Upper lobe of left lung (tissue), 6 donors: ENCODE data around the gene COL8A2. TPM values are rescaled to one million over a fixed set of nuclear protein-coding genes. Genes with fewer than 3 reads are reported as not detected.

Experiments used
- ATAC-seq, 2 donors: fragments of 200-7000 bp; cut with Tn5 transposase; one replicate each; pipeline ENCODE4 v1.9.1; 2022; ENCODE audit warnings: mild to moderate bottlenecking in 2 of 2, moderate library complexity in 2 of 2; ENCODE audit not compliant: low FRiP score in 2 of 2
- DNase-seq, 2 donors: peaks; one replicate each; pipeline ENCODE4 v3.0.0-alpha.2; 2019 to 2020
- H3K27ac ChIP-seq, 4 donors: fragments of 200-600 bp; sonication (generic); one replicate each; pipeline ENCODE4 v1.5.1; 2016 to 2019
- H3K27me3 ChIP-seq, 4 donors: fragments of 200-600 bp; sonication (generic); one replicate each; pipeline ENCODE4 v1.5.1; 2017 to 2019
- H3K36me3 ChIP-seq, 4 donors: fragments of 200-600 bp; sonication (generic); one replicate each; pipeline ENCODE4 v1.5.1; 2016 to 2019
- H3K4me1 ChIP-seq, 4 donors: fragments of 200-600 bp; sonication (generic); one replicate each; pipeline ENCODE4 v1.5.1; 2018 to 2019
- H3K4me3 ChIP-seq, 4 donors: fragments of 200-600 bp; sonication (generic); one replicate each; pipeline ENCODE4 v1.5.1; 2017 to 2019; ENCODE audit warnings: mild to moderate bottlenecking in 2 of 4, moderate library complexity in 1 of 4
- H3K9me3 ChIP-seq, 4 donors: fragments of 200-600 bp; sonication (generic); one replicate each; pipeline ENCODE4 v1.5.1; 2018 to 2019
- EP300 ChIP-seq, 4 donors: sonication (generic); formaldehyde crosslinking; IDR thresholded peaks; one replicate each; pipeline ENCODE4 v1.5.1; 2017; ENCODE audit warnings: antibody characterized with exemption in 4 of 4, control low read depth in 2 of 4
- POLR2A ChIP-seq, 4 donors: fragments of 450-650 bp; IDR thresholded peaks; one replicate each; pipeline ENCODE4 v1.5.1; 2016 to 2017; ENCODE audit warnings: antibody characterized with exemption in 4 of 4, mild to moderate bottlenecking in 2 of 4
- POLR2AphosphoS5 ChIP-seq, 2 donors: sonication (generic); formaldehyde crosslinking; IDR thresholded peaks; one replicate each; pipeline ENCODE4 v1.5.1; 2017; ENCODE audit warnings: antibody characterized with exemption in 2 of 2
- WGBS, 2 donors: methylation state at CpG; one replicate each; pipeline ENCODE4 v1.1.5; 2017 to 2018; 5-methylcytosine and 5-hydroxymethylcytosine counted together
- total RNA-seq, 6 donors: library from RNA; depleted of rRNA in 4 of 6; stranded (reverse); fragments of >200 nt in 4 of 6; gene quantifications; one replicate each; pipeline versions ENCODE4 v1.1.0 to v1.2.1, GENCODE V29; 2016 to 2021
- TF ChIP-seq, protein P1 (sequence below), 6 experiments: fragments of 450-650 bp in 4 of 6; fragments of 200-600 bp in 2 of 6; sonication (generic) in 2 of 6; IDR thresholded peaks; one replicate each; pipeline ENCODE4 v1.5.1; 2016 to 2019; ENCODE audit warnings: antibody characterized with exemption in 6 of 6
- donor health status: DM: no; HTN: no; CAD: no; lungs with moderate emphysema.
- donor health status: DM: no; HTN: yes; CAD: no; lungs with severe emphysema.

The COL8A2 gene
- total RNA-seq, 6 donors from 2014 or later: 2.5 to 20.8 (median 11.4) TPM

DNA sequence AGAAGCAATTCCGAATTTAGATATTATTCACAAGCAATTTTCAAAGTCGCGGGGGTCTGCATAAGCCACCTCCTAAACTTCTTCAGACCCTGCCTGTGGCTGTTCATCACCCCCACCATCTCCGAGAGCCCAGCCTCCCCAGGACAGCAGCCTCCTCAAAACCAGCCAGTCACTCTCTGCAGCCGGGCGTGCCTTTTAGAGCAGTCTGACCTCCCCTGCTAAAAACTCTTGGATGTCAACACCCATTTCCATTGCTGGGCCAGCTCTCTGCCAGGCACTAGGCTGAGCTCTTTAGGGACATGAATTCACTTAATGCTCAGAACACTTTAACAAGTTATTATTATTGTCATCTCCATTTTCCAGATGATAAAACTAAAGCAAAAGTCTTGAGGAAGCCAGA is 24.6 kb downstream of the COL8A2 start:
- ATAC-seq: no peak
- no peak overlapping the region for H3K4me3 ChIP-seq
- WGBS, 2 donors: 56 to 86% methylated on average over 6 of the region's 6 CpGs

DNA sequence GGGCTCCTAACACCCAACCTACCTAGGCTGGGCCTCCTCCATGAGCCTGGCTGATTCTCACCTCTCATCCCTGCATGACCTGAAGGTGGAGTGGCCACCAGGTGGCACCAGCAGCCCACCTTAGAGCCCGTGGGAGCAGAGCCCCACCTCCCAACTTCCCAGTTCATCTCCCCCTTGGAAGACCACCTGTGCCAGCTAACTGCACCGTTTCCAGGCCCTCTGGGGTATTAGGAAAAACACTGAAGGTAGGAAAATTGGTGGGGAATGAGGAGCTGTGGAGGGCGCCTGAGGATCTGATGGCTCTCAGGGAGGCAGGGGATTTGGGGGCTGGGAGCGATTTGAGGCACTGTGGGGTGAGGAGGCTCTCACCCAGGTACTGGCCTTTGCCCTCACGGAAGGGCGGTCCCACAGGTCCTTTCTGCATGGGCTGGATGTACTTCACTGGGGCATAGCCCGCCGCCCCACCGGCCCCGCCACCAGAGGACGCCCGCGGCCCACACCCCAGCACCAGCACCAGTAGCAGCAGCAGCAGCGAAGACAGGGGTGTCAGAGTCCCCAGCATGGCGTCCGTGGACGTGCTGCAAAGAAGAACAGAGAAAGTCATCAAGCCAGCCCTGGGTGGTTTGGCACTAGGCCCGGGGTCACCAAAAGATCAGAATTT is 25.2 kb downstream of the COL8A2 start:
- no peak overlapping the region for H3K27ac ChIP-seq
- H3K4me3 ChIP-seq: no peak overlapping the region

More for the DNA sequence above, 24.6 kb downstream of the COL8A2 start:
- no peak for DNase-seq
- H3K9me3 ChIP-seq: no peaks in the 10 kb centered on the region
- peaks cover 7 to 31% (median 18%) of the 10 kb centered on the region in 4 donors for H3K4me1 ChIP-seq
- H3K27ac ChIP-seq: no peak overlapping the region
- H3K27me3 ChIP-seq: no peaks in the 10 kb centered on the region
- TF ChIP-seq POLR2AphosphoS5 (IDR thresholded peaks at IDR 0.05) (no peak), POLR2A (IDR thresholded peaks at IDR 0.05) (no peak)
- peaks cover 0 to 8% (median 0%) of the 10 kb centered on the region in 4 donors for H3K36me3 ChIP-seq

DNA sequence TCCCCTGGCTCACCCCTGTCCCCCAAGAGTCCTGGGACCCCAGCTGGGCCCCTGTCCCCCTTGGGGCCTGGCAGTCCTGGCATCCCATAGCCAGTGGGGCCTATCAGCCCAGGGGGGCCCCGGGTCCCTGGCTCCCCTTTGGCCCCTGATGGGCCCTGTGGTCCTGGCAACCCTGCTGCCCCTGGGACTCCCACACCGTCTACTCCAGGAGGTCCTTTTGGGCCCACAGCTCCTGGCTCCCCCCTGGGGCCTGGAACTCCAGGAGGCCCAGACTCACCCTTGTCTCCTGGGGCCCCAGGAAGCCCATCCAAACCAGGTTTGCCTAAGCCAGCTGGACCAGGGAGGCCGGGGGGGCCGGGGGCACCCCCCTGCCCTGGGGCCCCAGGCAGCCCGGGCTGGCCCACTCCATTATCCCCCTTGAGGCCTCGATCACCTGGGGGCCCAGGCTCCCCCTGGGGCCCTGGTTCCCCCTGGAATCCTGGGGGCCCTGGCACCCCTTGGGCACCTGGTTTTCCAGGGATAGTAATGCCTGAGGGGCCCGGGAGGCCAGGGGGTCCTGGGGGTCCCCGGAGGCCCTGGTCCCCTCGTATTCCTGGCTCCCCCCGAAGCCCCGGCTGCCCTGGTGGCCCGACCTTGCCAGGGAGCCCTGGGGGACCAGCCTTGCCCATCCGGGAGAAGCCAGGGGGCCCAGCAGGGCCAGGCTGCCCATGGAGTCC is 26.2 kb downstream of the COL8A2 start:
- Histone ChIP-seq H3K9me3 (no peaks in the 10 kb centered on the region), H3K27me3 (no peaks in the 10 kb centered on the region), H3K27ac (no peak overlapping the region), H3K4me1 (peaks cover 7 to 41% (median 27%) of the 10 kb centered on the region in 4 donors), H3K4me3 (no peak overlapping the region), H3K36me3 (peaks cover 4 to 22% (median 12%) of the 10 kb centered on the region in 4 donors)
- peak in 1 of 2 donors; percentile 73 for DNase-seq
- no peak for TF ChIP-seq POLR2A (IDR thresholded peaks at IDR 0.05)
- TF ChIP-seq, protein P1, sequence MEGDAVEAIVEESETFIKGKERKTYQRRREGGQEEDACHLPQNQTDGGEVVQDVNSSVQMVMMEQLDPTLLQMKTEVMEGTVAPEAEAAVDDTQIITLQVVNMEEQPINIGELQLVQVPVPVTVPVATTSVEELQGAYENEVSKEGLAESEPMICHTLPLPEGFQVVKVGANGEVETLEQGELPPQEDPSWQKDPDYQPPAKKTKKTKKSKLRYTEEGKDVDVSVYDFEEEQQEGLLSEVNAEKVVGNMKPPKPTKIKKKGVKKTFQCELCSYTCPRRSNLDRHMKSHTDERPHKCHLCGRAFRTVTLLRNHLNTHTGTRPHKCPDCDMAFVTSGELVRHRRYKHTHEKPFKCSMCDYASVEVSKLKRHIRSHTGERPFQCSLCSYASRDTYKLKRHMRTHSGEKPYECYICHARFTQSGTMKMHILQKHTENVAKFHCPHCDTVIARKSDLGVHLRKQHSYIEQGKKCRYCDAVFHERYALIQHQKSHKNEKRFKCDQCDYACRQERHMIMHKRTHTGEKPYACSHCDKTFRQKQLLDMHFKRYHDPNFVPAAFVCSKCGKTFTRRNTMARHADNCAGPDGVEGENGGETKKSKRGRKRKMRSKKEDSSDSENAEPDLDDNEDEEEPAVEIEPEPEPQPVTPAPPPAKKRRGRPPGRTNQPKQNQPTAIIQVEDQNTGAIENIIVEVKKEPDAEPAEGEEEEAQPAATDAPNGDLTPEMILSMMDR (IDR thresholded peaks at IDR 0.05): no peak
- TF ChIP-seq EP300 (IDR thresholded peaks at IDR 0.05): no peak
- no peak for TF ChIP-seq POLR2AphosphoS5 (IDR thresholded peaks at IDR 0.05)
- WGBS, 2 donors: 73 to 100% methylated on average over 1 to 7 of the region's 13 CpGs
- ATAC-seq: no peak

More for the DNA sequence above, 25.2 kb downstream of the COL8A2 start:
- Histone ChIP-seq H3K36me3 (peaks cover 0 to 12% (median 2%) of the 10 kb centered on the region in 4 donors), H3K27me3 (no peaks in the 10 kb centered on the region), H3K4me1 (peaks cover 7 to 36% (median 24%) of the 10 kb centered on the region in 4 donors), H3K9me3 (no peaks in the 10 kb centered on the region)
- TF ChIP-seq, protein P1 (IDR thresholded peaks at IDR 0.05): peak; percentile 80 to 91 (median 84)
- no peak for TF ChIP-seq POLR2AphosphoS5 (IDR thresholded peaks at IDR 0.05)
- ATAC-seq: peak; percentile 77 to 86
- peak; percentile 73 to 90 for DNase-seq
- 32 to 38% methylated on average over 8 to 16 of the region's 18 CpGs for WGBS, 2 donors

DNA sequence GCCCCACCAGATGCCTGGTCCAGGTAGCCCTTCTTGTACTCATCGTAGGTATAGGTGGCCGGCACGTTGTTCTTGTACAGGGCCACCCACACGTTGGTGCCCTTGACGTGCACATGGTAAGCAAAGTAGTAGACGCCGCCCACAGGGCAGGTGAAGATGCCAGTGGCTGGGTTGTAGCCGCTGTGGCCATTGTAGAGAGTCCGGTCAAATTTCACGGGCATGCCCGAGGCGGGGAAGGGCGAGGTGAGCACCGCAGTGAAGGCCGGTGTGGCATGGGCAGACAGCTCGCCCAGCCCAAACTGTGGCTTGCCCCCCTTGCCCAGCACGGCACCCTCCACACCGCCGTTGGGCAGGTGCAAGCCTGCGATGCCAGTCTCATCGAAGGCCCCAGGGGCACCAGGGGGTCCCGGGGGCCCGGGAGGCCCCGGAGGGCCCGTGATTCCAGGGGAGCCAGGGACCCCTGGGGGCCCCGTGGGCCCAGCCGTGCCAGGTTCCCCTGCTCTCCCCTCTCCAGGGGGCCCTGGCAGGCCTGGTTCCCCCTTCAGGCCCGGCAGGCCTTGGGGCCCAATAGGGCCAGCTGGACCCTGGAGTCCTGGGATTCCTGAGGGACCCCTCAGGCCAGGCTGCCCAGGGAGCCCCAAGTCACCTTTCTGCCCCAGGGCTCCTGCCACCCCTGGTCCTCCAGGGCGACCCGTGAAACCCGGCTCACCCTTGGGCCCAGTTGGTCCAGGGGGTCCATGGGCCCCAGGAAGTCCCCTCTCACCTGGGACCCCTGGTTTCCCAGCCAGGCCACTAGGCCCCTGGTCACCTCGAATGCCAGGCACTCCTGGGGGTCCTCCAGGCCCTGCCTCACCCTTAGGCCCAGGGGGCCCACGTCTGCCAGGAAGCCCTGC is 27.1 kb downstream of the COL8A2 start:
- ATAC-seq (no peak), DNase-seq (peak in 1 of 2 donors; percentile 73)
- Histone ChIP-seq H3K4me3 (no peak overlapping the region), H3K27ac (no peak overlapping the region), H3K27me3 (no peaks in the 10 kb centered on the region), H3K4me1 (peaks cover 7 to 41% (median 27%) of the 10 kb centered on the region in 4 donors), H3K9me3 (no peaks in the 10 kb centered on the region), H3K36me3 (peaks cover 12 to 30% (median 21%) of the 10 kb centered on the region in 4 donors)
- TF ChIP-seq POLR2AphosphoS5 (IDR thresholded peaks at IDR 0.05) (no peak), POLR2A (IDR thresholded peaks at IDR 0.05) (no peak), EP300 (IDR thresholded peaks at IDR 0.05) (no peak)
- TF ChIP-seq, protein P1 (IDR thresholded peaks at IDR 0.05): no peak
- WGBS, 2 donors: 92 to 94% methylated on average over 4 to 33 of the region's 33 CpGs
